G401 (cell line): ENCODE data around the gene CRYBG2. TPM values are rescaled to one million over a fixed set of nuclear protein-coding genes. Genes with fewer than 3 reads are reported as not detected.
"Not testable (repeated sequence)": the region's sequence is repeated elsewhere in the genome, so short reads cannot be mapped to it uniquely, and the experiment has no call there.

Experiments used
- DNase-seq: peaks from one replicate; pipeline ENCODE4 v3.0.0-alpha.2; 2015; ENCODE audit warnings: low spot score
- in situ Hi-C: cut with HindIII; loops from 2 replicates; pipeline ENCODE4 v1.10.0; 2016; ENCODE audit warnings: low sequenced_read_pairs, mixed read lengths
- total RNA-seq: library from RNA; depleted of rRNA; stranded (reverse); fragments of >200 nt; shearing (Covaris generic); gene quantifications from 2 replicates; pipeline ENCODE4 v1.2.3, GENCODE V29; 2014

The CRYBG2 gene
- total RNA-seq, 1 experiment from 2014 or later = 5.5 TPM

GRCh38 chr1:26305667-26306289, 48.2 kb downstream of the CRYBG2 start:
- in situ Hi-C loops = no loop called here
- DNase-seq = no peak

GRCh38 chr1:26302733-26303405, 51.1 kb downstream of the CRYBG2 start:
- in situ Hi-C loops = no loop called here
- no peak for DNase-seq

- DNase-seq = no peak
- in situ Hi-C loops = no loop called here
These were observed 53.2 kb downstream of the CRYBG2 start for GRCh38 chr1:26300578-26301275.

- in situ Hi-C loops = no loop called here
- no peak for DNase-seq
These were observed 56.2 kb downstream of the CRYBG2 start for GRCh38 chr1:26297791-26298124.

GRCh38 chr1:26297057-26297790, 56.7 kb downstream of the CRYBG2 start:
- in situ Hi-C loops = no loop called here
- DNase-seq = no peak

GRCh38 chr1:26296340-26297056, 57.4 kb downstream of the CRYBG2 start:
- DNase-seq = no peak
- in situ Hi-C loops = no loop called here

- no peak for DNase-seq
- in situ Hi-C loops = no loop called here
These were observed 58.5 kb downstream of the CRYBG2 start for GRCh38 chr1:26295194-26296138.

GRCh38 chr1:26293911-26294463, 59.9 kb downstream of the CRYBG2 start:
- in situ Hi-C loops = no loop called here

GRCh38 chr1:26292735-26293134, 61.2 kb downstream of the CRYBG2 start:
- DNase-seq, in situ Hi-C loops: not testable (repeated sequence)

More at GRCh38 chr1:26293911-26294463, 59.9 kb downstream of the CRYBG2 start:
- no peak for DNase-seq

- in situ Hi-C loops = no loop called here
These were observed 62.0 kb downstream of the CRYBG2 start for GRCh38 chr1:26291939-26292338.

GRCh38 chr1:26291433-26291832, 62.5 kb downstream of the CRYBG2 start:
- in situ Hi-C loops = no loop called here
- no peak for DNase-seq

More at GRCh38 chr1:26291939-26292338, 62.0 kb downstream of the CRYBG2 start:
- no peak for DNase-seq

GRCh38 chr1:26290882-26291261, 63.1 kb downstream of the CRYBG2 start:
- in situ Hi-C loops = no loop called here

GRCh38 chr1:26290122-26290881, 63.6 kb downstream of the CRYBG2 start:
- DNase-seq = no peak
- in situ Hi-C loops = no loop called here

More at GRCh38 chr1:26290882-26291261, 63.1 kb downstream of the CRYBG2 start:
- DNase-seq = no peak

- in situ Hi-C loops = no loop called here
- DNase-seq = no peak
These were observed 64.5 kb downstream of the CRYBG2 start for GRCh38 chr1:26289158-26290059.

GRCh38 chr1:26288311-26288941, 65.5 kb downstream of the CRYBG2 start:
- in situ Hi-C loops = no loop called here

GRCh38 chr1:26287811-26288210, 66.1 kb downstream of the CRYBG2 start:
- in situ Hi-C loops = no loop called here
- no peak for DNase-seq

More at GRCh38 chr1:26288311-26288941, 65.5 kb downstream of the CRYBG2 start:
- no peak for DNase-seq
